Progenitor cell of endocrine pancreas (in vitro differentiated cells): Measurements from ENCODE around the gene ELP5. TPM values are rescaled to one million over a fixed set of nuclear protein-coding genes. Genes with fewer than 3 reads are reported as not detected.

Experiments used
- DNase-seq: peaks from one replicate; pipeline ENCODE4 v3.0.0; 2021; ENCODE audit warnings: low spot score; ENCODE audit not compliant: unreplicated experiment
- H3K27ac Mint-ChIP-seq: 2 replicates; pipeline ENCODE4 v1.8.0; 2021; ENCODE audit warnings: mild to moderate bottlenecking, moderate library complexity, mixed read lengths
- H3K27me3 Mint-ChIP-seq: 2 replicates; pipeline ENCODE4 v1.8.0; 2021; ENCODE audit warnings: mixed read lengths
- H3K36me3 Mint-ChIP-seq: 2 replicates; pipeline ENCODE4 v1.8.0; 2022; ENCODE audit warnings: mixed read lengths; ENCODE audit not compliant: insufficient read depth
- H3K4me1 Mint-ChIP-seq: 2 replicates; pipeline ENCODE4 v1.8.0; 2021; ENCODE audit warnings: low read depth, mixed read lengths
- H3K4me3 Mint-ChIP-seq: 2 replicates; pipeline ENCODE4 v1.8.0; 2021; ENCODE audit warnings: low read depth, mild to moderate bottlenecking, moderate library complexity, mixed read lengths
- H3K9me3 Mint-ChIP-seq: 2 replicates; pipeline ENCODE4 v1.8.0; 2021; ENCODE audit warnings: low read depth, mixed read lengths
- total RNA-seq: library from RNA; stranded (reverse); gene quantifications from 2 replicates; pipeline ENCODE4 v1.2.1, GENCODE V29; 2021
- TF ChIP-seq, protein P1 (sequence below): fragments of 200-600 bp; sonication (generic); IDR thresholded peaks from one replicate; pipeline ENCODE4 v1.5.0; 2021; ENCODE audit warnings: antibody characterized with exemption, mild to moderate bottlenecking; ENCODE audit not compliant: unreplicated experiment

The ELP5 gene
- total RNA-seq, 1 donor from 2014 or later = 45.0 TPM

DNA sequence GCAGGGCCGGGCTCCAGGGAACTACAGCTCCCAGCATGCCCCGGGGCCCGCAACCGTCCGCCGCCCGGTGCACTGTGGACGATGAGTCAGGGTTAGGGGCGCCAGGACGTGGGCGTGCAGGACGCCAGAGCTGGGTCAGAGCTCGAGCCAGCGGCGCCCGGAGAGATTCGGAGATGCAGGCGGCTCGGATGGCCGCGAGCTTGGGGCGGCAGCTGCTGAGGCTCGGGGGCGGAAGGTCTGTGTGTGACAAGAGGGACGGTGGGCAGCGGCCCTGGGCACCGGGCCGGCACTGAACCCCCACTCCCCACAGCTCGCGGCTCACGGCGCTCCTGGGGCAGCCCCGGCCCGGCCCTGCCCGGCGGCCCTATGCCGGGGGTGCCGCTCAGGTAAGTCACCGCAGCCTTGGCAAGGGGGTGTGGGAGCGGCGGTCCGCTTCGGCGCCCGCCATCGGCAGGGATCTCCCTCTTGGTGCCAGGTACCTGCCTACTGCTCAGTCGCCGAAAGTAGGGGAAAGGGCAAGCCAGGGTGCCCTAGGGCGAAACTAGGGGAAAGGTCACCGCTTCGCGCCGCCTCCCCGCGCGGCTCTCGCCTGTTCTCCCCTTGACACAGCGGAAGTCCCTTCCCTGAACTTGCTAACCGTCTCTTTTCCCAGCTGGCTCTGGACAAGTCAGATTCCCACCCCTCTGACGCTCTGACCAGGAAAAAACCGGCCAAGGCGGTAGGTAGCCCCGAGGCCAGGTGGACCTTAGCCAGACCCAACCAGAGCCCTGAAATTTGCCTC, 32.0 kb upstream of the ELP5 start, which contains the start of the genes ACADVL and DLG4:
TSS of gene ACADVL (plus strand) at position 127 of the 781 bp plus-strand sequence. CDS start at position 174, 47 bp downstream.
TSS of gene DLG4 (minus strand) at position 25 of the 781 bp plus-strand sequence.
- peaks cover 34% of the 10 kb centered on the region for H3K4me1 Mint-ChIP-seq

DNA sequence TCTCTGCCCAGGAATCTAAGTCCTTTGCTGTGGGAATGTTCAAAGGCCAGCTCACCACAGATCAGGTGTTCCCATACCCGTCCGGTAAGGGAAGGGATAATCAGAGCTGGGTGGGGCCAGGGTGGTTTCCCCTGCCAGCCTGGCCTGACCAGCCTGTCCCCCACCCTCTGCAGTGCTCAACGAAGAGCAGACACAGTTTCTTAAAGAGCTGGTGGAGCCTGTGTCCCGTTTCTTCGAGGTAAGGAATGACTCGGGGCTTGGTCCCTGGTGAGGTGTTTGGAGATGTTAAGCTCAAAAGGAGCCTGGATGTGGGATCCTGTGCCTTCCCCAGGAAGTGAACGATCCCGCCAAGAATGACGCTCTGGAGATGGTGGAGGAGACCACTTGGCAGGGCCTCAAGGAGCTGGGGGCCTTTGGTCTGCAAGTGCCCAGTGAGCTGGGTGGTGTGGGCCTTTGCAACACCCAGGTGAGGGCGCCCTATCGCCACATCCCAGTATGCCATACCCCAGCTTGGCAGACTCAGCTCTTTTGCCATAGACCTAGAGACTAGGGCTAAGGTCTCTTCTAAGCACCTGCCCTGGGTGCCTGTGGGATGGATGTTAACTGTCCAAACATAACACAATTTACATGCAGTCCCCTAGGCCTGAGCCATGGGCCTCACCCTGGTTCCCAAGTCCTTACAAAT, 31.3 kb upstream of the ELP5 start:
- H3K4me1 Mint-ChIP-seq = peaks cover 30% of the 10 kb centered on the region
- TF ChIP-seq, protein P1, sequence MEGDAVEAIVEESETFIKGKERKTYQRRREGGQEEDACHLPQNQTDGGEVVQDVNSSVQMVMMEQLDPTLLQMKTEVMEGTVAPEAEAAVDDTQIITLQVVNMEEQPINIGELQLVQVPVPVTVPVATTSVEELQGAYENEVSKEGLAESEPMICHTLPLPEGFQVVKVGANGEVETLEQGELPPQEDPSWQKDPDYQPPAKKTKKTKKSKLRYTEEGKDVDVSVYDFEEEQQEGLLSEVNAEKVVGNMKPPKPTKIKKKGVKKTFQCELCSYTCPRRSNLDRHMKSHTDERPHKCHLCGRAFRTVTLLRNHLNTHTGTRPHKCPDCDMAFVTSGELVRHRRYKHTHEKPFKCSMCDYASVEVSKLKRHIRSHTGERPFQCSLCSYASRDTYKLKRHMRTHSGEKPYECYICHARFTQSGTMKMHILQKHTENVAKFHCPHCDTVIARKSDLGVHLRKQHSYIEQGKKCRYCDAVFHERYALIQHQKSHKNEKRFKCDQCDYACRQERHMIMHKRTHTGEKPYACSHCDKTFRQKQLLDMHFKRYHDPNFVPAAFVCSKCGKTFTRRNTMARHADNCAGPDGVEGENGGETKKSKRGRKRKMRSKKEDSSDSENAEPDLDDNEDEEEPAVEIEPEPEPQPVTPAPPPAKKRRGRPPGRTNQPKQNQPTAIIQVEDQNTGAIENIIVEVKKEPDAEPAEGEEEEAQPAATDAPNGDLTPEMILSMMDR = peak; percentile 48
- DNase-seq = no peak
- peaks cover 6% of the 10 kb centered on the region for H3K36me3 Mint-ChIP-seq
- peak overlapping the region; percentile 97 for H3K27ac Mint-ChIP-seq
- H3K27me3 Mint-ChIP-seq = no peaks in the 10 kb centered on the region
- no peaks in the 10 kb centered on the region for H3K9me3 Mint-ChIP-seq
- peak overlapping the region; percentile 91 for H3K4me3 Mint-ChIP-seq

More for the DNA sequence above, 32.0 kb upstream of the ELP5 start, which contains the start of the genes ACADVL and DLG4:
- DNase-seq = peak; percentile 59
- TF ChIP-seq, protein P1 = no peak
- Mint-ChIP-seq H3K27ac (peak within 1 kb of the TSS; percentile 97), H3K9me3 (no peaks in the 10 kb centered on the region), H3K4me3 (peak within 1 kb of the TSS; percentile 91), H3K27me3 (no peaks in the 10 kb centered on the region), H3K36me3 (peaks cover 6% of the 10 kb centered on the region)

DNA sequence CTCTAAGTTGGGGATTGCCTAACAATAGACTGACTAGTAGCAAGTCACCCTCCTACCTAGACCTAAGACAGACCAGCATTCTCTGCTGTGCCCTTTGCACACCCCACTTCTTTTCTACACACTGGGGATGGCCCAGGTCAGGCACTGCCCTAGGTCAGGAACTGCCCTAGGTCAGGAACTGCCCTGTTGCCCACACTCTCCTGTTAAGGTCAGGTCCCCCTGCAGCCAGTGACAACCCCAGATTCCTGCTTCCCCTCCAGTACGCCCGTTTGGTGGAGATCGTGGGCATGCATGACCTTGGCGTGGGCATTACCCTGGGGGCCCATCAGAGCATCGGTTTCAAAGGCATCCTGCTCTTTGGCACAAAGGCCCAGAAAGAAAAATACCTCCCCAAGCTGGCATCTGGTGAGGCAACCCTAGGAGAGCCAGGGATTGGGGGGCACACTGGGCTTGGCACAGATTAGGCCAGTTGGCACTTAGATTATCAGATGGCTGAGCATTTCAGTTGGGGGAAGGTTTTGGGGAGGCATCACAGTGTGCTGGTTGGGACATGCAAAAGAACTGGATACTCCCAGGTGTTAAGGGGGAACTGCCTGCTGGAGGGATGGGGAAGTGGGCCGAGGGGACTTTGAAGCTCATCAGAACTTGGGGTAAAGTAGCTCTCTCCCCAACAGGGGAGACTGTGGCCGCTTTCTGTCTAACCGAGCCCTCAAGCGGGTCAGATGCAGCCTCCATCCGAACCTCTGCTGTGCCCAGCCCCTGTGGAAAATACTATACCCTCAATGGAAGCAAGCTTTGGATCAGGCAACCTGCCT, 30.5 kb upstream of the ELP5 start:
- TF ChIP-seq, protein P1 = no peak
- no peak for DNase-seq
- H3K27me3 Mint-ChIP-seq = no peaks in the 10 kb centered on the region
- H3K9me3 Mint-ChIP-seq = no peaks in the 10 kb centered on the region
- H3K27ac Mint-ChIP-seq = peak overlapping the region; percentile 97
- peaks cover 6% of the 10 kb centered on the region for H3K36me3 Mint-ChIP-seq
- H3K4me1 Mint-ChIP-seq = peaks cover 23% of the 10 kb centered on the region
- H3K4me3 Mint-ChIP-seq = peak overlapping the region; percentile 91

DNA sequence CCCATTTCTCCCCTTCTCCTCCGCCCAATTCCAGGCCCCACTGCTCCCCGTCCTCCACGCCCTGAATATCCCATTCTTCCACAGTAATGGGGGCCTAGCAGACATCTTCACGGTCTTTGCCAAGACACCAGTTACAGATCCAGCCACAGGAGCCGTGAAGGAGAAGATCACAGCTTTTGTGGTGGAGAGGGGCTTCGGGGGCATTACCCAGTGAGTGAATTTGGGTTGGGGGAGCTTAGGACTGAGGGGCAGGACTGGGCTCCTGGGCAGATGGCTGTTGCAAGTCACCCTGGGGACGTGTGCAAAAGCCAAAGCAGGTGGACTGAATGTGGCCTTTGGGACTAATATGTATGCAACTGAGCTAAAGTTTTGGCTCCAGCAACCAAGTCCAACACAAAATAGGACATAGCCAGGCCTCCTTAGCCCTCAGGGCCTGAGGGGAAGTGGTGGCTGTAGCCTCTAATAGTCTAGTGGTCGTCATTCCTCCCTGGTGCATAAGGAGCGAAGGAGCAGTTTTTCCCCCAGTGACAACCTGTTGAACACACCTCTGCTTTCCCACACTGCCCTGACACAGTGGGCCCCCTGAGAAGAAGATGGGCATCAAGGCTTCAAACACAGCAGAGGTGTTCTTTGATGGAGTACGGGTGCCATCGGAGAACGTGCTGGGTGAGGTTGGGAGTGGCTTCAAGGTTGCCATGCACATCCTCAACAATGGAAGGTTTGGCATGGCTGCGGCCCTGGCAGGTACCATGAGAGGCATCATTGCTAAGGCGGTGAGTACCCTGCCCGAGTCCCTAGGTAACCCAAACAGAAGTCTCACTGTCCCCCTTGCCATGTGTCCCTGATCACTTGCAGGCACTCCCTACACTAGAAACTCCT, 29.7 kb upstream of the ELP5 start:
- no peak for DNase-seq
- TF ChIP-seq, protein P1 = no peak
- Mint-ChIP-seq H3K27me3 (no peaks in the 10 kb centered on the region), H3K27ac (peak overlapping the region; percentile 64), H3K36me3 (peaks cover 6% of the 10 kb centered on the region), H3K4me3 (peak overlapping the region; percentile 23), H3K4me1 (peaks cover 19% of the 10 kb centered on the region), H3K9me3 (no peaks in the 10 kb centered on the region)
